Hepatic stellate cell (primary cell): ENCODE measurements around the gene MEF2D.

Experiments used
- DNase-seq: peaks from one replicate; pipeline ENCODE4 v3.0.0; 2011; ENCODE audit warnings: low spot score

The MEF2D gene

GRCh38 chr1:156500543-156500792 is at the start of gene MEF2D:
Gene MEF2D (minus strand): TSS chr1:156500775. CDS start chr1:156483292, 17,483 bp downstream.
- DNase-seq = no peak

- DNase-seq = no peak
Measured at GRCh38 chr1:156550346-156550745, 49.8 kb upstream of the MEF2D start.

GRCh38 chr1:156549831-156550230 is 49.3 kb upstream of the MEF2D start:
- no peak for DNase-seq

- DNase-seq = no peak
Measured at GRCh38 chr1:156549390-156549789, 48.8 kb upstream of the MEF2D start.

GRCh38 chr1:156547982-156548381 is 47.4 kb upstream of the MEF2D start:
- DNase-seq = no peak

GRCh38 chr1:156547434-156547833 is 46.9 kb upstream of the MEF2D start:
- no peak for DNase-seq

GRCh38 chr1:156546267-156546666 is 45.7 kb upstream of the MEF2D start:
- no peak for DNase-seq

GRCh38 chr1:156544592-156545102 is 44.1 kb upstream of the MEF2D start:
- no peak for DNase-seq

GRCh38 chr1:156543066-156543465 is 42.5 kb upstream of the MEF2D start:
- no peak for DNase-seq

GRCh38 chr1:156540955-156541354 is 40.4 kb upstream of the MEF2D start:
- DNase-seq = peak; percentile 34

GRCh38 chr1:156539818-156540355 is 39.3 kb upstream of the MEF2D start:
- DNase-seq = no peak

- no peak for DNase-seq
Measured at GRCh38 chr1:156538711-156539440, 38.3 kb upstream of the MEF2D start.

GRCh38 chr1:156537027-156537426 is 36.5 kb upstream of the MEF2D start:
- no peak for DNase-seq

GRCh38 chr1:156534424-156535060 is 34.0 kb upstream of the MEF2D start:
- DNase-seq = no peak

GRCh38 chr1:156533568-156534220 is 33.1 kb upstream of the MEF2D start:
- no peak for DNase-seq

GRCh38 chr1:156532374-156532773 is 31.8 kb upstream of the MEF2D start:
- DNase-seq = no peak

- DNase-seq = no peak
Measured at GRCh38 chr1:156530006-156530405, 29.4 kb upstream of the MEF2D start.

GRCh38 chr1:156528875-156529425 is 28.4 kb upstream of the MEF2D start:
- DNase-seq = no peak

GRCh38 chr1:156528231-156528630 is 27.7 kb upstream of the MEF2D start:
- no peak for DNase-seq

- DNase-seq = no peak
Measured at GRCh38 chr1:156527584-156527983, 27.0 kb upstream of the MEF2D start.

GRCh38 chr1:156525856-156526489 is 25.4 kb upstream of the MEF2D start:
- DNase-seq = no peak

GRCh38 chr1:156525071-156525501 is 24.5 kb upstream of the MEF2D start:
- no peak for DNase-seq
